Measurements from ENCODE around the gene FCGR1A.
"Not testable (repeated sequence)": the region's sequence is repeated elsewhere in the genome, so short reads cannot be mapped to it uniquely, and the experiment has no call there.

- TF ChIP-seq CTCF (IDR thresholded peaks at IDR 0.05); NR1H2 (CRISPR knock-in tag; IDR thresholded peaks at IDR 0.05); CREB1 (CRISPR knock-in tag; IDR thresholded peaks at IDR 0.05); MLX (CRISPR knock-in tag; IDR thresholded peaks at IDR 0.05); ZNF263 (CRISPR knock-in tag; IDR thresholded peaks at IDR 0.05; ENCODE audit: low read depth); JUN (CRISPR knock-in tag; IDR thresholded peaks at IDR 0.05); FOXP4 (CRISPR knock-in tag; IDR thresholded peaks at IDR 0.05); SP1 (CRISPR knock-in tag; conservative IDR thresholded peaks at IDR 0.05): not testable (repeated sequence)
Measured at GRCh38 chr1:149740148-149740581, 42.3 kb upstream of the FCGR1A start.
